ENCODE measurements around the gene TRAPPC12. TPM values are rescaled to one million over a fixed set of nuclear protein-coding genes. Genes with fewer than 3 reads are reported as not detected.
"Not testable (repeated sequence)": the region's sequence is repeated elsewhere in the genome, so short reads cannot be mapped to it uniquely, and the experiment has no call there.

The TRAPPC12 gene
- total and polyA plus RNA-seq, 12 donors: 71.9 to 256 (median 89.6) TPM

- Histone ChIP-seq H3K9me3 (peaks cover 0 to 16% (median 0%) of the 10 kb centered on the region in 11 donors), H3K36me3 (peaks cover 0 to 75% (median 35%) of the 10 kb centered on the region in 9 donors), H3K27me3 (no peaks in the 10 kb centered on the region), H3K4me1 (peaks cover 0 to 7% (median 0%) of the 10 kb centered on the region in 9 donors), H3K27ac (no peak overlapping the region), H3K4me3 (no peak overlapping the region)
- no peak for ATAC-seq
- WGBS, 2 donors: 83 to 87% methylated on average over 2 of the region's 2 CpGs
- TF ChIP-seq CTCF (IDR thresholded peaks at IDR 0.05): no peak
- intact Hi-C loops (cut with DNase I): no loop called here
- DNase-seq: no peak
These were observed 132.6 kb downstream of the TRAPPC12 start for GRCh38 chr2:3512086-3512485.

- Histone ChIP-seq H3K9me3 (peaks cover 0 to 12% (median 0%) of the 10 kb centered on the region in 11 donors), H3K27ac (no peak overlapping the region), H3K4me3 (no peak overlapping the region), H3K36me3 (peaks cover 0 to 77% (median 35%) of the 10 kb centered on the region in 9 donors), H3K27me3 (no peaks in the 10 kb centered on the region), H3K4me1 (peaks cover 0 to 16% (median 10%) of the 10 kb centered on the region in 9 donors)
- 96 to 97% methylated on average over 3 of the region's 3 CpGs for WGBS, 2 donors
- intact Hi-C loops (cut with DNase I): no loop called here
- DNase-seq (no peak), ATAC-seq (no peak)
- TF ChIP-seq CTCF (IDR thresholded peaks at IDR 0.05): no peak
These were observed 133.7 kb downstream of the TRAPPC12 start for GRCh38 chr2:3513026-3513810.

GRCh38 chr2:3515438-3515837 lies 135.9 kb downstream of the TRAPPC12 start:
- not testable (repeated sequence) for H3K27me3 ChIP-seq, ATAC-seq, H3K4me3 ChIP-seq, DNase-seq, H3K9me3 ChIP-seq, H3K27ac ChIP-seq
- WGBS, 2 donors: 98 to 100% methylated on average over 5 of the region's 5 CpGs
- Histone ChIP-seq H3K4me1 (peaks cover 0 to 26% (median 19%) of the 10 kb centered on the region in 9 donors), H3K36me3 (peaks cover 0 to 57% (median 35%) of the 10 kb centered on the region in 9 donors)
- intact Hi-C loops (cut with DNase I): loop anchor here in 2 of 10 donors (5.0 kb wide), 1 partner anchor 43 kb away; no protein-coding TSS in a partner anchor

GRCh38 chr2:3516831-3517230 lies 137.3 kb downstream of the TRAPPC12 start:
- DNase-seq: no peak
- intact Hi-C loops (cut with DNase I): loop anchor here in 2 of 10 donors (5.0 kb wide), 1 partner anchor 45 kb away; no protein-coding TSS in a partner anchor
- Histone ChIP-seq H3K27me3 (no peaks in the 10 kb centered on the region), H3K4me3 (no peak overlapping the region), H3K36me3 (peaks cover 0 to 43% (median 21%) of the 10 kb centered on the region in 9 donors), H3K9me3 (peaks cover 0 to 8% (median 0%) of the 10 kb centered on the region in 11 donors), H3K4me1 (peaks cover 0 to 39% (median 30%) of the 10 kb centered on the region in 9 donors), H3K27ac (no peak overlapping the region)
- TF ChIP-seq CTCF (IDR thresholded peaks at IDR 0.05): no peak
- no peak for ATAC-seq
- WGBS, 2 donors: 96 to 97% methylated on average over 3 of the region's 3 CpGs

Data from heart right ventricle (tissue), 16 donors.